ENCODE results near the gene RRM2. TPM values are rescaled to one million over a fixed set of nuclear protein-coding genes. Genes with fewer than 3 reads are reported as not detected.
"Not testable (repeated sequence)": the region's sequence is repeated elsewhere in the genome, so short reads cannot be mapped to it uniquely, and the experiment has no call there.

The RRM2 gene
- total RNA-seq, 4 donors from 2014 or later = 0.40 to 3.2 (median 2.0) TPM

GRCh38 chr2:10145519-10146357, 23.2 kb downstream of the RRM2 start:
- TF ChIP-seq POLR2A (IDR thresholded peaks at IDR 0.05) (no peak), EP300 (IDR thresholded peaks at IDR 0.05) (no peak), CTCF (IDR thresholded peaks at IDR 0.05) (no peak), POLR2AphosphoS5 (IDR thresholded peaks at IDR 0.05) (no peak)
- Histone ChIP-seq H3K4me1 (peaks cover 0 to 5% (median 0%) of the 10 kb centered on the region in 3 donors), H3K27me3 (peaks cover 13% of the 10 kb centered on the region), H3K27ac (peak overlapping the region in 1 of 4 donors; percentile 7), H3K9me3 (no peaks in the 10 kb centered on the region), H3K4me3 (no peak overlapping the region), H3K36me3 (no peaks in the 10 kb centered on the region)
- ATAC-seq = no peak
- WGBS, 2 donors (ENCODE audit: low coverage in 1 of 2) = 73 to 79% methylated on average over 2 to 5 of the region's 13 CpGs

GRCh38 chr2:10146366-10147005, 23.9 kb downstream of the RRM2 start:
- no peaks in the 10 kb centered on the region for H3K9me3 ChIP-seq
- peaks cover 13% of the 10 kb centered on the region for H3K27me3 ChIP-seq
- H3K27ac ChIP-seq = no peak overlapping the region
- H3K4me3 ChIP-seq = no peak overlapping the region
- ATAC-seq = no peak
- H3K36me3 ChIP-seq = no peaks in the 10 kb centered on the region
- 88 to 90% methylated on average over 6 to 11 of the region's 14 CpGs for WGBS, 2 donors (ENCODE audit: low coverage in 1 of 2)
- peaks cover 0 to 5% (median 0%) of the 10 kb centered on the region in 3 donors for H3K4me1 ChIP-seq
- TF ChIP-seq CTCF (IDR thresholded peaks at IDR 0.05) (no peak), POLR2A (IDR thresholded peaks at IDR 0.05) (no peak), POLR2AphosphoS5 (IDR thresholded peaks at IDR 0.05) (no peak), EP300 (IDR thresholded peaks at IDR 0.05) (no peak)

- not testable (repeated sequence) for H3K27ac ChIP-seq, H3K36me3 ChIP-seq, H3K4me1 ChIP-seq, H3K4me3 ChIP-seq, ATAC-seq, H3K9me3 ChIP-seq, H3K27me3 ChIP-seq
- WGBS, 2 donors (ENCODE audit: low coverage in 1 of 2) = 91 to 92% methylated on average over 9 to 13 of the region's 15 CpGs
Observed at GRCh38 chr2:10147050-10147660, 24.6 kb downstream of the RRM2 start.

- ATAC-seq = no peak
Observed at GRCh38 chr2:10148268-10148667, 25.7 kb downstream of the RRM2 start.

More at GRCh38 chr2:10148268-10148667, 25.7 kb downstream of the RRM2 start:
- no peaks in the 10 kb centered on the region for H3K36me3 ChIP-seq
- H3K4me1 ChIP-seq = peaks cover 0 to 5% (median 0%) of the 10 kb centered on the region in 3 donors
- TF ChIP-seq POLR2AphosphoS5 (IDR thresholded peaks at IDR 0.05) = no peak
- TF ChIP-seq CTCF (IDR thresholded peaks at IDR 0.05) = no peak
- TF ChIP-seq EP300 (IDR thresholded peaks at IDR 0.05) = no peak
- no peak for TF ChIP-seq POLR2A (IDR thresholded peaks at IDR 0.05)
- H3K9me3 ChIP-seq = no peaks in the 10 kb centered on the region
- no peak overlapping the region for H3K27ac ChIP-seq
- no peaks in the 10 kb centered on the region for H3K27me3 ChIP-seq
- no peak overlapping the region for H3K4me3 ChIP-seq

Data from gastroesophageal sphincter (tissue), 4 donors.